OCI-LY7 (cell line): ENCODE data around the gene TLX1. TPM values are rescaled to one million over a fixed set of nuclear protein-coding genes. Genes with fewer than 3 reads are reported as not detected.

ENCODE experiments used
- BruUV-seq: library from RNA; stranded (reverse); fragments of 400-500 nt; replicated peaks from 2 replicates; lab custom pipeline; 2021; lab: Mats Ljungman, UMichigan
- CTCF ChIA-PET: fragments of 300-600 bp; sonication (Branson Sonifier 250); formaldehyde crosslinking; loops from one replicate; lab custom pipeline; 2022; ENCODE audit warnings: antibody characterized with exemption; ENCODE audit not compliant: unreplicated experiment; lab: Charles Lee
- POLR2A ChIA-PET: fragments of 300-600 bp; sonication (Branson Sonifier 250); formaldehyde crosslinking; loops from one replicate; lab custom pipeline; 2022; ENCODE audit warnings: antibody characterized with exemption; lab: Charles Lee
- DNase-seq: peaks from one replicate; pipeline ENCODE4 v3.0.0-alpha.2; 2015; ENCODE audit warnings: low spot score
- H2AFZ ChIP-seq: fragments of 200-600 bp; sonication (generic), shearing (Covaris generic); 2 replicates; pipeline ENCODE4 v1.6.1; 2014; ENCODE audit warnings: mild to moderate bottlenecking, antibody characterized with exemption, low read length, moderate library complexity
- H3K27ac ChIP-seq: fragments of 200-600 bp; sonication (generic); 2 replicates; pipeline ENCODE4 v1.5.1; 2014; ENCODE audit warnings: mixed run types, low read depth, mild to moderate bottlenecking, moderate library complexity, low read length, inconsistent platforms; ENCODE audit not compliant: poor library complexity, severe bottlenecking
- H3K36me3 ChIP-seq: fragments of 200-600 bp; sonication (generic); 2 replicates; pipeline ENCODE4 v1.6.1; 2014; ENCODE audit warnings: mild to moderate bottlenecking, antibody characterized with exemption, low read length, moderate library complexity, mixed read lengths; ENCODE audit not compliant: insufficient read depth
- H3K4me1 ChIP-seq: fragments of 200-600 bp; sonication (generic); 2 replicates; pipeline ENCODE4 v1.5.1; 2014; ENCODE audit warnings: mild to moderate bottlenecking, low read length; ENCODE audit not compliant: insufficient read depth, poor library complexity, severe bottlenecking
- H3K4me2 ChIP-seq: fragments of 200-600 bp; sonication (generic); 2 replicates; pipeline ENCODE4 v1.6.1; 2014; ENCODE audit warnings: mild to moderate bottlenecking, low read length
- H3K4me3 ChIP-seq: fragments of 200-600 bp; sonication (generic); 2 replicates; pipeline ENCODE4 v1.5.1; 2014; ENCODE audit warnings: mild to moderate bottlenecking, low read depth, low read length; ENCODE audit not compliant: poor library complexity, severe bottlenecking
- H3K79me2 ChIP-seq: fragments of 200-600 bp; sonication (generic); 2 replicates; pipeline ENCODE4 v1.6.1; 2016; ENCODE audit warnings: low read depth, mild to moderate bottlenecking, low read length, moderate library complexity, mixed read lengths; ENCODE audit not compliant: insufficient read depth
- H3K9me2 ChIP-seq: fragments of 200-600 bp; sonication (generic); 2 replicates; pipeline ENCODE4 v1.6.1; 2016; ENCODE audit warnings: mild to moderate bottlenecking, low read length, mixed read lengths; ENCODE audit not compliant: insufficient read depth
- H3K9me3 ChIP-seq: fragments of 200-600 bp; sonication (generic); 2 replicates; pipeline ENCODE4 v1.6.1; 2014; ENCODE audit warnings: mild to moderate bottlenecking, mixed run types, low read length, mixed read lengths
- H4K20me1 ChIP-seq: fragments of 200-600 bp; sonication (generic); 2 replicates; pipeline ENCODE4 v1.6.1; 2014; ENCODE audit warnings: mild to moderate bottlenecking, antibody characterized with exemption, low read length, moderate library complexity, mixed read lengths; ENCODE audit not compliant: insufficient read depth
- CTCF ChIP-seq: fragments of 200-600 bp; sonication (generic); conservative IDR thresholded peaks from 2 replicates; pipeline ENCODE4 v1.5.1; 2014; ENCODE audit warnings: mild to moderate bottlenecking, antibody characterized with exemption, low read length, moderate library complexity, mixed read lengths
- EZH2phosphoT487 ChIP-seq: fragments of 200-600 bp; sonication (generic); IDR thresholded peaks from 2 replicates; pipeline ENCODE4 v1.6.1; 2018; ENCODE audit warnings: low read depth, borderline replicate concordance, mild to moderate bottlenecking, mixed run types, antibody characterized with exemption, low read length, moderate library complexity, mixed read lengths
- intact Hi-C: fragments of 100-400 bp; cut with micrococcal nuclease; formaldehyde crosslinking; loops from one replicate; pipeline ENCODE4 v1.10.0; 2022; ENCODE audit not compliant: unreplicated experiment
- total RNA-seq, 2 experiments: library from RNA; depleted of rRNA in 1 of 2; stranded (reverse); fragments of >200 nt in 1 of 2; shearing (Covaris generic) in 1 of 2; gene quantifications; 2 replicates each; pipeline ENCODE4 v1.2.3, GENCODE V29; 2014 to 2022

TLX1 gene
- total RNA-seq, 2 experiments from 2014 or later: not detected

DNA sequence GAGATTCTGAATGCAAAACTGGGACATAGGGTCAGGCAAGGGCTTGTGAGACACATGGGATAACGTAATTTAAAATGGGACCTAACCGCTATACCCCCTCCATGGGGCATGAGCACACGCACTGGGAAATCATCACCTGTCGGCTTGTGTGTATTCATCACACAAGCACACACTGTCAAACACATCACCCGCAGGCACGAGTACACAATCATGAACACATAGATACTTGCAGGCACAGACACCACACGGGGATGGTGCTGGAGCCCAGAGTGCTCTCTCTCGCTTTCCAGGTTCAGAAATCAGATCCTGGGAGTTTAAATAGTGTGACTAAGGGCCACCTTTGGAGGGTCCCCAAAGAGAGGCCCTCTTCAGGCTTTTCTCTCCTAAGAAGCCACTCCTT lies 19.6 kb upstream of the TLX1 start:
- DNase-seq: no peak
- H3K4me1 ChIP-seq: no peaks in the 10 kb centered on the region
- no TSS peak for BruUV-seq
- H3K4me2 ChIP-seq: no peak overlapping the region
- no peaks in the 10 kb centered on the region for H3K9me2 ChIP-seq
- H4K20me1 ChIP-seq: no peaks in the 10 kb centered on the region
- no peak overlapping the region for H3K4me3 ChIP-seq
- POLR2A ChIA-PET: no interaction called here
- intact Hi-C loops: no loop called here
- no peaks in the 10 kb centered on the region for H3K9me3 ChIP-seq
- TF ChIP-seq CTCF (no peak), EZH2phosphoT487 (no peak)
- CTCF ChIA-PET: interaction anchor here (0.6 kb wide), 1 partner anchor 548 kb away, joined by 3 read pairs; no protein-coding TSS in a partner anchor
- H3K27ac ChIP-seq: no peak overlapping the region
- no peaks in the 10 kb centered on the region for H3K36me3 ChIP-seq
- H3K79me2 ChIP-seq: no peaks in the 10 kb centered on the region
- H2AFZ ChIP-seq: no peak overlapping the region

DNA sequence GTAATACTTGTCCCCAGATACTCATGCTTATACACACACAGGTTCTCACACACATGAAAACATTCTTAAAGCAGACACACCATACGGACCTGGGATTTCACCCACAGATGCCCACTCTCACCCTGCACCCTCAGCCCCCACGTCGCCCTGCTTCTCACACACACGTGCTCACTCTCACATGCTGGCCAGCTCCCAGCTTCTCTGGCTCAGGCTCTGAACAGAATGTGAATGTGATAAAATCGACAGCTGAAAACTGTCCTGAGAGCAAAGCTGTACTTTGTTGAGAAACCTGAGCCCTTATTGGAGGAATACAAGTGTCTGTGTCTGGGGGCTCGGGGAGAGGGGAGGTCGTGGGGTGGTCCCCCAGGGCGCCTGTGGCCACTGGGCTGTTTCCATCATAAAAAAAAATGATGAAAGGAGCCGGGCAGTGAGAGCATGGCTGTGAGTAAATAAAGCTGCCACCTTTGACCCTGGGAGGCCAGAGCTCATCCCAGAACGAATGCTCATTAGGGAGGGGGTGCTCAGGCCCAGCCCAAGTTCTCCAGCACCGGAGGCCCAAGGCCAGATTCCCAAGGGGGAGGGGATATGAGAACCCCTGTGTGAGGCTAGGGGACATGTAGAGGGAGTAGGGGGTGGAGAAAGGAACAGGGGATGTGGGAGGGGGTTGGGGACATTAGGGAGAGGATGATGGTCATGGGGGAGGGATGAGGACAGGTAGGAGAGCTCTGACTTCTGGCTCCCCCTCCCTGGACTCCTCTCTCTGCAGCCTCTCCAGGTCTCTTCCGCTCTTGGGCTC lies 18.1 kb upstream of the TLX1 start:
- DNase-seq: no peak
- Histone ChIP-seq H3K79me2 (no peaks in the 10 kb centered on the region), H3K27ac (no peak overlapping the region), H2AFZ (no peak overlapping the region), H3K9me3 (no peaks in the 10 kb centered on the region), H4K20me1 (no peaks in the 10 kb centered on the region), H3K4me1 (no peaks in the 10 kb centered on the region), H3K9me2 (no peaks in the 10 kb centered on the region), H3K4me2 (no peak overlapping the region), H3K4me3 (no peak overlapping the region), H3K36me3 (no peaks in the 10 kb centered on the region)
- POLR2A ChIA-PET: interaction anchor here (0.6 kb wide), 1 partner anchor 19 kb away, joined by 3 read pairs; no protein-coding TSS in a partner anchor
- CTCF ChIA-PET: no interaction called here
- no TSS peak for BruUV-seq
- TF ChIP-seq EZH2phosphoT487 (no peak), CTCF (no peak)
- intact Hi-C loops: no loop called here

- BruUV-seq: no TSS peak
- ChIA-PET POLR2A (no interaction called here), CTCF (no interaction called here)
- no peak overlapping the region for H3K4me3 ChIP-seq
- no peaks in the 10 kb centered on the region for H3K4me1 ChIP-seq
- no peaks in the 10 kb centered on the region for H4K20me1 ChIP-seq
- H3K9me3 ChIP-seq: no peaks in the 10 kb centered on the region
- no peaks in the 10 kb centered on the region for H3K36me3 ChIP-seq
- H2AFZ ChIP-seq: no peak overlapping the region
- H3K27ac ChIP-seq: no peak overlapping the region
- DNase-seq: no peak
- H3K9me2 ChIP-seq: no peaks in the 10 kb centered on the region
- H3K79me2 ChIP-seq: no peaks in the 10 kb centered on the region
- TF ChIP-seq EZH2phosphoT487: no peak
- TF ChIP-seq CTCF: no peak
- H3K4me2 ChIP-seq: no peak overlapping the region
- intact Hi-C loops: no loop called here
Observed at GRCh38 chr10:101113890-101114403, 17.2 kb upstream of the TLX1 start.
